Peyer's patch (tissue), 4 donors: ENCODE results near the gene FBXO41. TPM values are rescaled to one million over a fixed set of nuclear protein-coding genes. Genes with fewer than 3 reads are reported as not detected.

ENCODE experiments used
- DNase-seq, 3 donors: peaks; one replicate each; pipeline ENCODE4 v3.0.0-alpha.2; 2017 to 2019
- H3K27ac ChIP-seq, 4 donors: fragments of 200-600 bp; sonication (generic); one replicate each; pipeline ENCODE4 v1.5.1; 2016 to 2019
- H3K27me3 ChIP-seq, 2 donors: fragments of 200-600 bp; sonication (generic); one replicate each; pipeline ENCODE4 v1.5.1; 2019
- H3K36me3 ChIP-seq, 3 donors: fragments of 200-600 bp; sonication (generic); one replicate each; pipeline ENCODE4 v1.5.1; 2016 to 2019
- H3K4me1 ChIP-seq, 4 donors: fragments of 200-600 bp; sonication (generic); one replicate each; pipeline ENCODE4 v1.5.1; 2016 to 2019
- H3K4me3 ChIP-seq, 4 donors: fragments of 200-600 bp; sonication (generic); 1 replicate in 3 of 4; 2 replicates in 1 of 4; pipeline ENCODE4 v1.5.1; 2016 to 2019; ENCODE audit warnings: mild to moderate bottlenecking in 1 of 4
- H3K9me3 ChIP-seq, 4 donors: fragments of 200-600 bp; sonication (generic); one replicate each; pipeline ENCODE4 v1.5.1; 2016 to 2019; ENCODE audit warnings: mild to moderate bottlenecking in 1 of 4
- POLR2A ChIP-seq, 2 donors: fragments of 450-650 bp; IDR thresholded peaks; one replicate each; pipeline ENCODE4 v1.5.1; 2017; ENCODE audit warnings: antibody characterized with exemption in 2 of 2, mild to moderate bottlenecking in 2 of 2, moderate library complexity in 2 of 2
- total RNA-seq, 4 donors: library from RNA; depleted of rRNA; stranded (reverse); fragments of >200 nt; gene quantifications; one replicate each; pipeline ENCODE4 v1.1.0, GENCODE V29; 2016
- TF ChIP-seq, protein P1 (sequence below), 6 experiments: fragments of 450-650 bp in 4 of 6; fragments of 200-600 bp in 2 of 6; sonication (generic) in 1 of 6; IDR thresholded peaks; one replicate each; pipeline ENCODE4 v1.5.1; 2017 to 2019; ENCODE audit warnings: antibody characterized with exemption in 6 of 6, mild to moderate bottlenecking in 3 of 6, moderate library complexity in 1 of 6

The FBXO41 gene
- total RNA-seq, 4 donors from 2014 or later: 1.8 to 12.4 (median 5.7) TPM

DNA sequence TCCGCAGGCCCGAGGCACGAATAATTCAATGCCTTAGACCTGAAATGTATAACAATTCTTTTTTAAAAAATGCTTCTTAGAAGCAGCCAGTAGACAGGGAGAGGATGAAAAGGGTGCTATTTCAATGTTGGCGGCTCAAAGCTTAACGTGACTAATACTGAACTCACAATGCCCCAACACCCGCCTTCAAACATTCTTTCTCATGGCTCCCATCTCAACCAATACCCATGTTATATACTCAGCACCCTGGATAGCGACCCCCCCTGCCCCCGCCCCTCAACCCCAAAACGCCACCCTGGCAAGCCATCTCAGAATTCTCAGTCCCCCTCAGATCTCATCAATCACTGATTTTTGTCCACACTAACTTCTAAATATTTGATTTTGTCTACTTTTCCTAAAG, 4.4 kb downstream of the FBXO41 start:
- no peaks in the 10 kb centered on the region for H3K9me3 ChIP-seq

DNA sequence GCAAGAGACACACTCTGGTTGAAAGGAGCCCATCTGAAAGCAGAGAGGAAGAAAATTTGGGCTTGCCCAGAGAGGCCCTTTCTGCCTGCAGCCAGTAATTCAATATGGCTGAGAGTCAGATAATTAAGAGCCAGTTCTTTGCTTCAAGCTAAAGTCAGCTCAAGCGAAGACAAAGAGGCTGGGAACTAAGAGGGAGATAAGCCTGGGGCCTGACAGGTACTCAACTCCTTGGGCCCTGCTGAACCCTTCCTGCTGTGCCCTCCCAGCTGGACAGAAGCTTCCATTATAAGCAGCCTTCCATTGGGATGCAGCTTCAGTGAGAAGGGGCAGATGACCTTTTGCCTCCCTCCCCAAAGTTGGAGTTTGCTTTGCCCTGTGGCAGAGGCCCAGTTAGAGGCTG, 12.0 kb downstream of the FBXO41 start:
- Histone ChIP-seq H3K36me3 (no peaks in the 10 kb centered on the region), H3K9me3 (no peaks in the 10 kb centered on the region), H3K4me3 (no peak overlapping the region), H3K4me1 (peaks cover 0 to 14% (median 0%) of the 10 kb centered on the region in 4 donors), H3K27ac (no peak overlapping the region), H3K27me3 (no peaks in the 10 kb centered on the region)
- DNase-seq: no peak
- TF ChIP-seq POLR2A (IDR thresholded peaks at IDR 0.05): no peak
- TF ChIP-seq, protein P1, sequence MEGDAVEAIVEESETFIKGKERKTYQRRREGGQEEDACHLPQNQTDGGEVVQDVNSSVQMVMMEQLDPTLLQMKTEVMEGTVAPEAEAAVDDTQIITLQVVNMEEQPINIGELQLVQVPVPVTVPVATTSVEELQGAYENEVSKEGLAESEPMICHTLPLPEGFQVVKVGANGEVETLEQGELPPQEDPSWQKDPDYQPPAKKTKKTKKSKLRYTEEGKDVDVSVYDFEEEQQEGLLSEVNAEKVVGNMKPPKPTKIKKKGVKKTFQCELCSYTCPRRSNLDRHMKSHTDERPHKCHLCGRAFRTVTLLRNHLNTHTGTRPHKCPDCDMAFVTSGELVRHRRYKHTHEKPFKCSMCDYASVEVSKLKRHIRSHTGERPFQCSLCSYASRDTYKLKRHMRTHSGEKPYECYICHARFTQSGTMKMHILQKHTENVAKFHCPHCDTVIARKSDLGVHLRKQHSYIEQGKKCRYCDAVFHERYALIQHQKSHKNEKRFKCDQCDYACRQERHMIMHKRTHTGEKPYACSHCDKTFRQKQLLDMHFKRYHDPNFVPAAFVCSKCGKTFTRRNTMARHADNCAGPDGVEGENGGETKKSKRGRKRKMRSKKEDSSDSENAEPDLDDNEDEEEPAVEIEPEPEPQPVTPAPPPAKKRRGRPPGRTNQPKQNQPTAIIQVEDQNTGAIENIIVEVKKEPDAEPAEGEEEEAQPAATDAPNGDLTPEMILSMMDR (IDR thresholded peaks at IDR 0.05): no peak

More for the DNA sequence above, 4.4 kb downstream of the FBXO41 start:
- Histone ChIP-seq H3K4me3 (no peak overlapping the region), H3K36me3 (no peaks in the 10 kb centered on the region), H3K27ac (no peak overlapping the region), H3K4me1 (peaks cover 0 to 12% (median 3%) of the 10 kb centered on the region in 4 donors), H3K27me3 (no peaks in the 10 kb centered on the region)
- TF ChIP-seq, protein P1 (IDR thresholded peaks at IDR 0.05): no peak
- TF ChIP-seq POLR2A (IDR thresholded peaks at IDR 0.05): no peak
- no peak for DNase-seq

DNA sequence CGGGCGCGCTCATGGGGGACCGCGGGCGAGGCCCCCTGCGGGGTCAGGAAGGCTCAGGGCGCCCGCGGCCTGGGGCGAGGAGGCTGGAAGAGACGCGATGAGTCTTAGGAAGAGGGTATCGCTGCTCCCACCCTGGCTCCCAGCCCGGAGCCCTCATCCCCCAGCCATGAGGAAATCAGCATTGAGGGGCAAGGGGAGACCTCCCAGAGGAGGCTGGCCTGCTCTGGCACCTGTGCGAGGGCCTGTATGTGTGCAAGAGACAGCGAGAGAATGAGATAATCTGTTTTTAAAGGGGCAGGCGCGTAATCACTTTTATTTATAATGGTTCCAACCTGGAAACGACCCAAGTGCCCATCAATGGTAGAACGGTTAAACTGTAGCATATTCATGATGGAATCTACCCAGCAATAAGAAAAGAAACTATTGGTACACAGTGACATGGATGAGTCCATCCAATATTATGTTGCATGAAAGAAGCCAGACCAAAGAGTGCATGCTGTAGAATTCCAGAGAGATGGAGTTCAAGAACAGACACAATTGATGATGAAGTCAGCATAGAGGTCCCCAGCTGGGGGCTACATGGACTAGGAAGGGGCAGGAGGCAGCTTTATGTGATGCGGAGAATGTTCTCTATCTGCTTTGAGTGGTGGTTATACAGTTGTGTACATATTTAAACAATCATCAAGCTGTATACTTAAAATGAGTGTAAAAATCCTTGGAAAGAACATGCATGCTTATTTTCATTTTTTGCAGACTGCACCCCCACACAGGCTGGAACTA, 14.4 kb downstream of the FBXO41 start:
- H3K27me3 ChIP-seq: peaks cover 0 to 4% of the 10 kb centered on the region in 2 donors

DNA sequence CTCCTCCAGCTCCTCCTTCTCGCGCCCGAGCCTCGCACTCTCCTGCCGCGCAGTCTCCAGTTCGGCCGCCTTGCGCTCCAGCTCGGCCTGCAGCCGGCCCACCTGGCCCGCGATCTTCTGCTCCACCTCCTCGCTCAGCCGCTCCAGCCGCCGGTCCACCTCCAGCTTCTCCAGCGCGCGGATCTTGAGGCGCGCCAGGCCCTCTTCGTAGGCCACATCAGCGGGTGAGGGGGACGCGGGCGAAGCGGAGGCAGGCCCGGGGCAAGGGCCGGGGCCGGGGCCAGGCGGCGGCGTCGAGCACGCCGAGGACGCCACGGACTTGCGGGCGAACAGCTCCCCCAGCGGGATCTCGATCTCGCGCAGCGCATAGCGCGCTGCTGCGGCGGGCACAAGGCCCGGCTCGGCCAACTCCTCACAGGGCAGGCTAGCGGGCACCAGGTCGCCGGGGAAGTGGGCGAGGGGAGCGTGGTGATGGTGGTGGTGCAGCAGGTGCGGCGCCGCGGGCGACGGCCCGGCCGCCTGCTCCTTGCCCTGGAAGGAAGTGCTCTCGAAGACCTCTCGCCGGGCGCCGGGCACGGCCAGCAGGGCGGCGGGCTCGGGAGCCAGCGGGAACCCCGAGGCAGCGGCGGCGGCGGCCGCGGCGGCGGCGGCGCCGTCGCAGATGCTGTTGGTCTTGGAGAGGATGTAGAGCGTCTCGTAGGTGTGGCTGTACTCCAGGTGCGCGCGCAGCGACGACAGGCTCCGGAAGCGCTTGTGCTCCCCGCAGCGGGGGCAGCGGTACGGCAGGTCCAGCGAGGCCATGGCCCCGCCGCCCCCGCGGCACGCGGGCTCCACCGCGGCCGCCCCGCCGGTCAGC, 15.2 kb downstream of the FBXO41 start:
- H3K27ac ChIP-seq: peak overlapping the region in 3 of 4 donors; percentile 49 to 68 (median 50)
- peaks cover 0 to 14% (median 0%) of the 10 kb centered on the region in 4 donors for H3K4me1 ChIP-seq
- no peaks in the 10 kb centered on the region for H3K36me3 ChIP-seq
- peak; percentile 71 to 89 (median 81) for DNase-seq
- peak overlapping the region; percentile 28 to 59 (median 44) for H3K4me3 ChIP-seq
- H3K9me3 ChIP-seq: no peaks in the 10 kb centered on the region
- peak in 1 of 2 donors; percentile 50 for TF ChIP-seq POLR2A (IDR thresholded peaks at IDR 0.05)
- TF ChIP-seq, protein P1 (IDR thresholded peaks at IDR 0.05): peak in 2 of 6 experiments; percentile 30 to 37
- H3K27me3 ChIP-seq: peaks cover 0 to 4% of the 10 kb centered on the region in 2 donors

More for the DNA sequence above, 14.4 kb downstream of the FBXO41 start:
- H3K4me1 ChIP-seq: peaks cover 0 to 14% (median 0%) of the 10 kb centered on the region in 4 donors
- DNase-seq: no peak
- no peaks in the 10 kb centered on the region for H3K9me3 ChIP-seq
- no peaks in the 10 kb centered on the region for H3K36me3 ChIP-seq
- H3K27ac ChIP-seq: peak overlapping the region in 2 of 4 donors; percentile 49 to 68
- no peak for TF ChIP-seq POLR2A (IDR thresholded peaks at IDR 0.05)
- TF ChIP-seq, protein P1 (IDR thresholded peaks at IDR 0.05): no peak
- peak overlapping the region; percentile 28 to 59 (median 44) for H3K4me3 ChIP-seq

DNA sequence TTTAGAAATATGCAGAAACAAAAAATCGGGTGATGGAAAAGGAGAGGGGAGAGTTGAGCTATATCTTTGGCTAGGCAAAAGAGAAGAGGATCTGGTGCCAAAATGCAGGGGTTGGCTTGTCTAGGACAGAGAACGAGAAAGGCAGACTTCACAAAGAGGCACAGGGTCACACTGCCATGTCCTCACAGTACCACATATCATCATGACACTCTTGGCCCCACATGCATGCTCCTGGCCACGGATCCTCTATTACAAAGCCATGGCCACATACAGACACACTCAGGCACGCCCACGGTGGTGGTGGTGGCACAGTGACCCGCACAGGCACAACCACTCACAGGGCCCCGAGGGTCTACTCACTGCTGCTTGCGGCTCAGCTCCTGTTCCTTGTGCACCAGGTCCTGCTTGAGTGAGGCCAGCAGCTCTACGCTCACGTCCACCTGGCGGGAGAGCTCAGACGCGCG, 15.9 kb downstream of the FBXO41 start:
- H3K27ac ChIP-seq: peak overlapping the region in 2 of 4 donors; percentile 50 to 68
- peaks cover 0 to 14% (median 0%) of the 10 kb centered on the region in 4 donors for H3K4me1 ChIP-seq
- TF ChIP-seq, protein P1 (IDR thresholded peaks at IDR 0.05): no peak
- no peak for TF ChIP-seq POLR2A (IDR thresholded peaks at IDR 0.05)
- peaks cover 0 to 4% of the 10 kb centered on the region in 2 donors for H3K27me3 ChIP-seq
- peak overlapping the region in 2 of 4 donors; percentile 42 to 59 for H3K4me3 ChIP-seq
- H3K9me3 ChIP-seq: no peaks in the 10 kb centered on the region
- no peaks in the 10 kb centered on the region for H3K36me3 ChIP-seq
- DNase-seq: no peak
